22Rv1 (cell line): ENCODE data around the gene ROMO1.

Experiments used
- CTCF ChIP-seq: fragments of 450-650 bp; IDR thresholded peaks from 2 replicates; pipeline ENCODE4 v1.5.1; 2017; ENCODE audit warnings: mild to moderate bottlenecking
- ZFX ChIP-seq: fragments of 450-650 bp; IDR thresholded peaks from 2 replicates; pipeline ENCODE4 v1.6.1; 2017; ENCODE audit warnings: antibody characterized with exemption, borderline replicate concordance

DNA sequence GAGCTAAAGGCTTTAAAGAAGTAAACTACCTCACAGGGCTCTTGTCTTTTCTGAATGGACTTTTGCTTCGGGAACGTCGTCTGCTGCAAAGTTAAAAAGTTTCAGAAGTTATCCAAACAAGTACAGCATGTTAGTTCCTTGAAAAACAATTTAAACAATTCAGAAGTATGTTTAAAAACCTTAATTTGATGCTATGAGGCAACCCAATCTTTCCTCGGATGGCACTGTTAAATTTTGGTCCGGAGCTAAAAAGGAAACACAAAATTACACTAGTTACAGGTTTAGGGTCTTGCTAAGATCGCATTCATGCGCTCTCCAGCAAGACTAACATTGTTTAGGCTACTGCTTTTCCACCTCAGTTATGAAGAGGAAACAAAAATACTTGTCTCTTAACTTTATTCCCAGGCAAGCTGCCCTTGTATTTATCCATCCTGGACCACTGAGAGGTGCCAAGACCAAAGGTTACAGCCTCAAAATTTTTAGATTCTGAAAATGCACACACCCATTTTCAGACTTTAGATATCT lies 30.1 kb downstream of the ROMO1 start:
- TF ChIP-seq CTCF (no peak), ZFX (no peak)
